SK-MEL-5 (cell line): ENCODE data around the gene SMIM34. TPM values are rescaled to one million over a fixed set of nuclear protein-coding genes. Genes with fewer than 3 reads are reported as not detected.
"Not testable (repeated sequence)": the region's sequence is repeated elsewhere in the genome, so short reads cannot be mapped to it uniquely, and the experiment has no call there.

Experiments
- DNase-seq: peaks from one replicate; pipeline ENCODE4 v3.0.0-alpha.2; 2016; ENCODE audit warnings: low read depth, low spot score
- in situ Hi-C: cut with HindIII; loops from 2 replicates; pipeline ENCODE4 v1.10.0; 2016; ENCODE audit warnings: low sequenced_read_pairs, high pct_unique_total_duplicates, low pct_unique_long_range_greater_than_20kb
- polyA plus RNA-seq, 2 experiments: library from polyadenylated mRNA; depleted of rRNA; stranded (reverse); fragments of >200 nt; gene quantifications; 2 replicates each; pipeline ENCODE4 v1.2.3, GENCODE V29; 2015
- total RNA-seq: library from RNA; depleted of rRNA; stranded (reverse); fragments of >200 nt; shearing (Covaris generic); gene quantifications from 2 replicates; pipeline ENCODE4 v1.2.3, GENCODE V29; 2014; rRNA removed

The SMIM34 gene
- not detected in 2 replicates for total RNA-seq
- not detected in 2 replicates for polyA plus RNA-seq (2015; cell fraction: cytosol; rRNA removed)
- polyA plus RNA-seq (2015; cell fraction: nucleus; rRNA removed): not detected in 2 replicates

DNA sequence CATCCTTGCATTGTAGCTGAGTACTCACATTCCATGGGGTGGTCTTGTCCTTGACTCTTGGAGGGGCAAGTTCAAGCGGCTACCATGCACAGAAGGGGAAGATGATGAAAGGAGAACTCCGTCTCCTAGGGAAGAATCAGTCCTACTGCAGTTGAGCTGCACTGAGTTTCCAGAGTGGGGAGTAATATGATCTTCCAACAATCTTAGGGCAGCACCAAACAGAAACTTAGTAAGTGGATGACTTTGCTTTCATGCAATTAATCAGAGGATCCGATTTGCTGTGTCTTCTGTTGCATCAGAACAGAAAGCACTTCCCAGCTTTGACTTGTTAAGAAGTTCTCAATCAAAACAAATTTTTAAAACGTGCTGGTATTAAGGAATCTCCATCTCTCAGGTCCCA, at the start of gene SMIM34:
TSS of gene SMIM34 (minus strand) at position 147 of the 400 bp plus-strand sequence. CDS start at position 35, 112 bp downstream.
- in situ Hi-C loops: not testable (repeated sequence)

GRCh38 chr21:34467333-34467732, 43.6 kb upstream of the SMIM34 start:
- in situ Hi-C loops: not testable (repeated sequence)

More for the DNA sequence above, at the start of gene SMIM34:
- not testable (repeated sequence) for DNase-seq

GRCh38 chr21:34459426-34459825, 35.7 kb upstream of the SMIM34 start:
- DNase-seq, in situ Hi-C loops: not testable (repeated sequence)

More at GRCh38 chr21:34467333-34467732, 43.6 kb upstream of the SMIM34 start:
- not testable (repeated sequence) for DNase-seq

DNA sequence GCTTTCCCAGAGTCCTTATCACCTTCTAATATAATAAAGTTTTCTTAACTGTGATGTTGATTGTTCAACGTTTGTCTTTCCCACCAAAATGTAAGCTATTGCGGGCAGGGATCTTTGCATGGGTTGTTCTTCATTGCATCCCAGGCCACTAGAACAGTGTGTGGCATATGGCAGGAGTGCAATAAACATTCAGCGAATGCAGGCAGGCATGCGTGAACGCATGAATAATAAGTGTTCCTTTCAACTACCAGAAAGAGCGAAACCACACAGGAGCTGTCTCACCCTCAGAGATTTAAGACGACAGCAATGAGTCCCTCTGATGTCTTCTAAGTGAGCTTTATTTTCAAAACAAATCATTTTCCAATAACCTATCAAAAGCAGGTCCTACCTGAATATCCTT, 34.5 kb upstream of the SMIM34 start:
- not testable (repeated sequence) for DNase-seq

GRCh38 chr21:34456180-34456579, 32.4 kb upstream of the SMIM34 start:
- DNase-seq, in situ Hi-C loops: not testable (repeated sequence)

More for the DNA sequence above, 34.5 kb upstream of the SMIM34 start:
- in situ Hi-C loops: not testable (repeated sequence)

DNA sequence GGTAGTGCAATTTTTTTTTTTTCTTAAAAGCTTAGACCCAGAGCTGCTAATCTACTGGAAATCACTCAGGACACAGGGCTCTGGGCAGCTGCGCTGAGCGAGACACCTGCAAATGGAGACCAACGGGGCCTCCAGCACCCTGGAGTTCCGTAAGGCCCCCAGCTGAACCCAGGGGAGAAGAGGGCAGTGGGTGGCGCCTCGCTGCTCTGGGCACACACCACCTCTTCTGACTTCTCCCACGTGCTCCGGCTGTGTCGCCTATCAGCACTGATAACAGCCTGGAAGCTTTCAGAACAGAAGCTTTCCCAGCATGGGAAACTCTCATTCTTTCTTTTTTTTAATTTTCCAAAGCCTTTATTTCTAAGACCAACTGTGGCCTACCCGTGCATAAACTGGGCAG, 31.9 kb upstream of the SMIM34 start:
- DNase-seq, in situ Hi-C loops: not testable (repeated sequence)

GRCh38 chr21:34447018-34447417, 23.3 kb upstream of the SMIM34 start:
- in situ Hi-C loops, DNase-seq: not testable (repeated sequence)

GRCh38 chr21:34443486-34443885, 19.7 kb upstream of the SMIM34 start:
- in situ Hi-C loops, DNase-seq: not testable (repeated sequence)

GRCh38 chr21:34429710-34430109, 6.0 kb upstream of the SMIM34 start:
- DNase-seq, in situ Hi-C loops: not testable (repeated sequence)

- in situ Hi-C loops, DNase-seq: not testable (repeated sequence)
Observed at GRCh38 chr21:34428441-34428840, 4.7 kb upstream of the SMIM34 start.

- DNase-seq, in situ Hi-C loops: not testable (repeated sequence)
Observed at GRCh38 chr21:34427339-34427738, 3.6 kb upstream of the SMIM34 start.

DNA sequence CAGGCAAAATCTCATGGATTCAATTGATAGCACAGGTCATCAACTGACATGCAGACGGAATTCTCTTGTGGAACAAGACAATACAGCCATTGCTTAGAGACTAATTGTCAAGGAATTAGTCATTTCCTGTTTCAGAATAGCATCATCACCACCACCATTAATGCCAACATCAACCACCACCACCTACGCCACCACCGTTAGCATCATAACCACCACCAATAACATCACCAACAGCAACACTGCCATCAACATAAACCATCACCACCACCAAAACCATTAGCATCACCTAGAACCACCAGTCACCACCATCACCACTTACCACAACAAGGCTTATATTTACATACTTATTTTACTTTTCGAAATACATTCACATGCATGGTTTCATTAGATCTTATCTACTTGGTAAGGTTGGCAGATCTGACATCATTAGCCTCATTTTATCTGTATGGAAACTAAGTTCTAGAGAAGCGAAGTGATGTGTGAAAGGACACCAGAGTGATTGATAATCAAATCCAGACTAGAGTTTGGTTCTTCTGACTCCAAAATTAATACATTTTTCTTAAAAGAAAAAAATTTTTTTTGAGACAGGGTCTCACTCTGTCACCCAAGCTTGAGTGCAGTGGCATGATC, 6.2 kb downstream of the SMIM34 start:
- DNase-seq, in situ Hi-C loops: not testable (repeated sequence)

GRCh38 chr21:34407294-34407693, 16.5 kb downstream of the SMIM34 start:
- DNase-seq, in situ Hi-C loops: not testable (repeated sequence)

DNA sequence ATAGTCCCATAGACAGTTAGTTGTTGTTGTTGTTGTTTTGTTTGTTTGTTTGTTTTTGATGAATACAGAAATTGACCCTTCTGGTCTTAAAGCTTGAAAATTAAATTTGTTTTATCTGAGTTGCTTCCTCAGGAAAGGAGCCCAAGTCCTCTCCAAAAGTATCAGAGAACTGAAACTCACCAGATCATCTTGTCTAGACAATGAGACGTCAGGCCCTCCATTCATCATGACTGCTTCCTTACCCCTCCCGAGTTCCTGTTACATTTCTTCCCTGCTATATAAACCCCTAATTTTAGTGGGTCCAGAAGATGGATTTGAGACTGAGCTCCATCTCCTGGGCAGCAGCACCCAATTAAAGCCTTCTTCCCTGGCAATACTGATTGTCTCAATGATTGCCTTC, 17.1 kb downstream of the SMIM34 start:
- DNase-seq, in situ Hi-C loops: not testable (repeated sequence)

DNA sequence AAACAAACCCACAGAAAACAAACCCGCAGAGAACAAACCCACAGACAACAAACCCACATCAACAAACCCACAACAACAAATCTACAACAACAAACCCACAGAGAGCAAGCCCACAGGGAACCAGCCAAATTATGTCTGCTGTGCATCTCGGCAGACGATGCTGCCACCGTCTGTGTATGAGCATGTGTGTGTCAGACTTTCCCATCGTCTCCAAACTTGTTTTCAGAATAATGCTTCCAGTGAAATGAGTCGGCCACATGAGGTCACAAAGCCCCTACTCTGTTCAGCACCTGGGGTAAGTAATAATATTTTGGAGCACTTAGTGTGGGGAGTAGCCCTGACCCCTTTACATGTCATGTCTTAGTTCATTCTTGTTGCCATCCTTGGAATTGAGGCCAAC, 17.6 kb downstream of the SMIM34 start:
- in situ Hi-C loops, DNase-seq: not testable (repeated sequence)

DNA sequence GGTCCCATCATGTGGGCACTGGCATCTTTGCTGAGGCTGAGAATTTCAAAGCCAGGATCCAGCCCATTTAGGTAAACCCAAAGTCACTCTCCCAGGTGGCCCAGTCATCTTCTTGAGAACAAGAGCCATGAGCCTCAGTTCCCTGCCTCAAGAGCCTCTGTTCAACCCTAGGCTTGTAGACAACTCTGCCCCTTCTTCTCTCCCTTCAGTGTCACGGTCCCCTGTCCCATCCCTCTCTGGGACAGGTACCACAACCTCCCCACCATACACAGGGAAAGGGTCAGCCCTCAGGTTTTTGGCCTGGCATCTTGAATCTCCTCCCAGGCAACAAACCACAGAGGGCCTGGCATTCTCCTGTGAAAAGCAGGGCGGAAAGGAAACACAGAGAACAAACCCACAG, 18.1 kb downstream of the SMIM34 start:
- in situ Hi-C loops: not testable (repeated sequence)

DNA sequence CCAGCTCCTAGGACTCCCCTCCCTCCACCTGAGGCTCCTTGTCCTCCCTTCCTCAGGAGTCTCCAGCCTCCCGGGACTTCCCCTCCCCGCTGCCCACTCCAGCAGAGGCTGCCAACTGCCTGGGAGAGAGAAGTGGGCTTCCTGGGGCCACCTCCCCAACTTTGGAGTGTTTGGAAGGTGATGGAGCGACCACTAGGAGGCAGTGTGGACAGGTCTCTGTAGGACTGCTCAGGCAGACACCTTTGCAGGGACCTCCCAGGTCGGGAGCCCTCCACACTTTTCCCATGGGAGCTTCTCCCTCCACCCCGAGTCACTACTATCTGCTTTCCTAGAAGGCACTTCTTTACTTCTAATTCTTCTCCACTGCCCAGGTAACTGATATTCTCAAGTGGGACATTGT, 19.0 kb downstream of the SMIM34 start:
- in situ Hi-C loops, DNase-seq: not testable (repeated sequence)

More for the DNA sequence above, 18.1 kb downstream of the SMIM34 start:
- DNase-seq: not testable (repeated sequence)

DNA sequence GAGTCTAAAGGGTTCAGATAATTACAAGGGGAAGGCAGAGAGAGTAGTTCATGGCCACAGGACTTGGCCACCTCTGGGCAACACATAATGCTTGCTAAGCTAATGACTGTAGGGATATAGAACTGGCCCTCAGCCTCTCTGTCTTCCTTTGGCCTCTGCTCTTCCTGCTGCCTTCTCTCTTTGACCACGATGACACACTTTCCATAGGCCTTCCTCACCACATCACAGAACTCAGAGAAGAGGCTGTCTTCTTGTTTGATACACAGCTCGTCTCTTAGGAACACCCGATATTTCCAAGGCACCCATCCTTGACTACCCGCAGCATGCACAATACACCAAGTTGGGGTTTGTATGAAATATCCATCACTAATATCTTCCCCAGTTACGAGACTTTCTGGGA, 23.2 kb downstream of the SMIM34 start:
- DNase-seq, in situ Hi-C loops: not testable (repeated sequence)
